ENCODE measurements around the gene GTF2IRD1.
"Not testable (repeated sequence)": the region's sequence is repeated elsewhere in the genome, so short reads cannot be mapped to it uniquely, and the experiment has no call there.

DNA sequence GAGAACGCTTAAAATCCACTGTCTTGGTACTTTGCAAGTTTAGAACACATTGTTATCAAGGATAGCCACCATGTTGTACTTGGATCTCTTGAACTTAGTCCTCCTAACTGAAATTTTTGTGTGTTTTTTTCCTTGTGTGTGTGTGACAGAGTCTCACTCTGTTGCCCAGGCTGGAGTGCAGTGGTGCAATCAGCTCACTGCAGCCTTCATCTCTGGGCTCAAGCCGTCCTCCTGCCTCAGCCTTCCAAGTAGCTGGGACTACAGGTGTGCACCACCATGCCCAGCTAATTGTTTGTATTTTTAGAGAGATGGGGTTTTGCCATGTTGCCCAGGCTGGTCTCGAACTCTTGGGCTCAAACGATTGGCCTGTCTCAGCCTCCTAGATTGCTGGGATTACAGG, 34.5 kb upstream of the GTF2IRD1 start:
- TF ChIP-seq CTCF (IDR thresholded peaks at IDR 0.05; ENCODE audit: low read depth, low read length, poor library complexity, severe bottlenecking); EZH2phosphoT487 (IDR thresholded peaks at IDR 0.05; ENCODE audit: borderline replicate concordance, low read length): not testable (repeated sequence)

Measured in DOHH2 (cell line).